PC-9 (cell line): ENCODE data around the gene MACROH2A2. TPM values are rescaled to one million over a fixed set of nuclear protein-coding genes. Genes with fewer than 3 reads are reported as not detected.

ENCODE experiments used
- BruUV-seq: library from RNA; stranded (reverse); fragments of 400-500 nt; replicated peaks from 2 replicates; lab custom pipeline; 2021; lab: Mats Ljungman, UMichigan
- CTCF ChIA-PET: fragments of 300-600 bp; sonication (Branson Sonifier 250); formaldehyde crosslinking; loops from one replicate; lab custom pipeline; 2022; ENCODE audit warnings: antibody characterized with exemption; lab: Charles Lee
- POLR2A ChIA-PET: fragments of 300-600 bp; sonication (Branson Sonifier 250); formaldehyde crosslinking; loops from one replicate; lab custom pipeline; 2022; ENCODE audit warnings: antibody characterized with exemption; ENCODE audit not compliant: unreplicated experiment; lab: Charles Lee
- DNase-seq, 2 experiments: peaks; one replicate each; pipeline versions ENCODE4 v3.0.0 to v3.0.0-alpha.2; 2015 to 2022; ENCODE audit warnings: mixed read lengths in 1 of 2
- H2AFZ ChIP-seq: fragments of 200-600 bp; sonication (generic); 2 replicates; pipeline ENCODE4 v1.8.1; 2017; ENCODE audit warnings: antibody characterized with exemption
- H3F3A ChIP-seq: fragments of 200-600 bp; sonication (generic); 2 replicates; pipeline ENCODE4 v1.8.1; 2017; ENCODE audit warnings: antibody characterized with exemption, mild to moderate bottlenecking, low read depth; ENCODE audit not compliant: insufficient read depth
- H3K27ac ChIP-seq: fragments of 200-600 bp; sonication (generic); 2 replicates; pipeline ENCODE4 v1.6.1; 2016; ENCODE audit warnings: mixed run types
- H3K27me3 ChIP-seq: fragments of 200-600 bp; sonication (generic); 2 replicates; pipeline ENCODE4 v1.6.1; 2016; ENCODE audit warnings: low read depth, mixed run types; ENCODE audit not compliant: insufficient read depth
- H3K36me3 ChIP-seq: fragments of 200-600 bp; sonication (generic); 2 replicates; pipeline ENCODE4 v1.6.1; 2016; ENCODE audit warnings: low read depth, mixed run types
- H3K4me1 ChIP-seq: fragments of 200-600 bp; sonication (generic); replicated peaks from 2 replicates; pipeline ENCODE4 v1.6.1; 2016; ENCODE audit warnings: mixed run types; ENCODE audit not compliant: insufficient read depth
- H3K4me2 ChIP-seq: fragments of 200-600 bp; sonication (generic); 2 replicates; pipeline ENCODE4 v1.6.1; 2017; ENCODE audit warnings: mixed run types
- H3K4me3 ChIP-seq: fragments of 200-600 bp; sonication (generic); 2 replicates; pipeline ENCODE4 v1.6.1; 2016; ENCODE audit warnings: mixed run types
- H3K79me2 ChIP-seq: fragments of 200-600 bp; sonication (generic); 2 replicates; pipeline ENCODE4 v1.6.1; 2017; ENCODE audit warnings: low read depth, mixed run types
- H3K9me2 ChIP-seq: fragments of 200-600 bp; sonication (generic); 2 replicates; pipeline ENCODE4 v1.8.1; 2017; ENCODE audit warnings: mild to moderate bottlenecking; ENCODE audit not compliant: insufficient read depth
- H3K9me3 ChIP-seq: fragments of 200-600 bp; sonication (generic); 2 replicates; pipeline ENCODE4 v1.8.1; 2016; ENCODE audit warnings: low read depth; ENCODE audit not compliant: insufficient read depth
- H4K20me1 ChIP-seq: fragments of 200-600 bp; sonication (generic); 2 replicates; pipeline ENCODE4 v1.8.1; 2017; ENCODE audit not compliant: insufficient read depth
- EZH2 ChIP-seq: fragments of 200-600 bp; sonication (generic); IDR thresholded peaks from 2 replicates; pipeline ENCODE4 v1.8.0; 2017; ENCODE audit warnings: antibody characterized with exemption, low read depth
- intact Hi-C: fragments of 100-400 bp; cut with micrococcal nuclease; formaldehyde crosslinking; loops from one replicate; pipeline ENCODE4 v1.10.0; 2022; ENCODE audit not compliant: unreplicated experiment
- total RNA-seq: library from RNA; stranded (reverse); gene quantifications from 2 replicates; pipeline ENCODE4 v1.2.3, GENCODE V29; 2021
- TF ChIP-seq, protein P1 (sequence below): fragments of 200-600 bp; sonication (generic); conservative IDR thresholded peaks from 2 replicates; pipeline ENCODE4 v1.6.1; 2017; ENCODE audit warnings: mixed run types, antibody characterized with exemption, mild to moderate bottlenecking, moderate library complexity

Gene MACROH2A2
- total RNA-seq, 1 experiment from 2014 or later, result not detected

DNA sequence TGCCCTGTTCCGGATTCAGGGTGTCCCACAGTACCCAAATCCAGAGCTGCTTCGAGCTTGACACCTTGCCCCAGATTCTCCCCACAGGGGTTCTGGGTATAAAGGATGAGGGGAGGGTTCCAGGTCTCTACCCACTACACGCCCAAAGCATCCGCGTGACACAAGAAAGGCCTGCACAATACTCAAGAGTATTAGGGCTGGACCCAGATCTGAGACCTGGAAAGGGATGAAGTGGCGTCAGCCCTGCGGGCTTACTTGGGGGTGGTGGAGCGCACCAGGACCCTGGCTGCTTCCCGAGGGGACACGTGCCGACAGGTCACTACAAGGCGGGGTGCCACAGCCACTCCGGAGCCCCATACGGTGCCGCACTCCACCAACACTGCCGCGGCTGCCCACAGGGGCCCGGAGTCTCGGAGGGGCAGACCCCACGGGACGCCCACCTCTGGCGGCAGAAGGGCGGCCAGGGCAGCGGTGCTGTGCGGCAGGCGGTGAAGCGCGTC is 92.6 kb downstream of the MACROH2A2 start:
- intact Hi-C loops, result loop anchor here (10.0 kb wide), 1 partner anchor 220 kb away; no protein-coding TSS in a partner anchor
- H3K79me2 ChIP-seq, result peaks cover 28% of the 10 kb centered on the region

DNA sequence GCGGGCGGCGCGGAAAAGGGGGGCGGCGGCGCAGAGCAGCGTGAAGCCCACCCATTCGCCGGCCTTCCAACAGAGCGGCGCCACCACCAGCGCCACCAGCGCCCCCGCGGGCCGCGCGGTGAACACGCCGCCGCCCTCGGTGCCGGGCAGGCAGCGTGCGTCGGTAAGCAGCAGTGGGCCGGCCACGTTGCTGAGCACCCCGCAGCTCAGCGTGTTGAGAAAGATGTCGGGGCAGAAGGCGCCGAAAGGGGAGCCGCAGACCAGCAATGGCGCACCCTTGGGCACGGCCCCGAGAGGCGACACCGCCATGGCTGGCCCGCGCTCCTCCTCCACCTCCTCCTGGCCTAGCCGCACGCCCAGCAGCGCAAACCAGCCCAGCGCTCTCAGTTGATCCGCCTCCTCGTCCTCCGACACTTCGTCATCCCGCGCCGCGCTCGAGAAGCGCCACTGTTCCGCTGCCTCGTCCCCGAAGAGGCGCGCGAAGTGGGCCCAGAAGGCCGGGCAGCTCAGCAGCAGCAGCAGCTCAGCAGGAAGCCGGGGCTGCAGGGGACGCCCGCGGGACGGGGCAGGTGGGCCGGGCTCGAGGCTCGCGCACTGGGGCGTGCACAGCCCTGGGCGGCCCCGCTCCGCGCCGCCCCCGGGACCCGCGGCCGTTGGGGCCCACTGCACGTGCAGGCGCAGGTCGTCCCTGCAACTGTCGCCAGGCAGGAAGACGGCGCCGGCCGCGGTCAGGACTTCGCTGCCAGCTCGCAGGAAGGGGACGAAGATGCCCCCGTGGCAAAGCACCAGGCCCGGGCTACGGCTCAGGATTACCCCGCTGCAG is 93.2 kb downstream of the MACROH2A2 start:
- DNase-seq, result peak; percentile 58 to 67
- no peaks in the 10 kb centered on the region for H3K9me2 ChIP-seq
- peak overlapping the region; percentile 70 for H3K27ac ChIP-seq
- BruUV-seq, result no TSS peak
- peaks cover 28% of the 10 kb centered on the region for H3K79me2 ChIP-seq
- TF ChIP-seq, protein P1, sequence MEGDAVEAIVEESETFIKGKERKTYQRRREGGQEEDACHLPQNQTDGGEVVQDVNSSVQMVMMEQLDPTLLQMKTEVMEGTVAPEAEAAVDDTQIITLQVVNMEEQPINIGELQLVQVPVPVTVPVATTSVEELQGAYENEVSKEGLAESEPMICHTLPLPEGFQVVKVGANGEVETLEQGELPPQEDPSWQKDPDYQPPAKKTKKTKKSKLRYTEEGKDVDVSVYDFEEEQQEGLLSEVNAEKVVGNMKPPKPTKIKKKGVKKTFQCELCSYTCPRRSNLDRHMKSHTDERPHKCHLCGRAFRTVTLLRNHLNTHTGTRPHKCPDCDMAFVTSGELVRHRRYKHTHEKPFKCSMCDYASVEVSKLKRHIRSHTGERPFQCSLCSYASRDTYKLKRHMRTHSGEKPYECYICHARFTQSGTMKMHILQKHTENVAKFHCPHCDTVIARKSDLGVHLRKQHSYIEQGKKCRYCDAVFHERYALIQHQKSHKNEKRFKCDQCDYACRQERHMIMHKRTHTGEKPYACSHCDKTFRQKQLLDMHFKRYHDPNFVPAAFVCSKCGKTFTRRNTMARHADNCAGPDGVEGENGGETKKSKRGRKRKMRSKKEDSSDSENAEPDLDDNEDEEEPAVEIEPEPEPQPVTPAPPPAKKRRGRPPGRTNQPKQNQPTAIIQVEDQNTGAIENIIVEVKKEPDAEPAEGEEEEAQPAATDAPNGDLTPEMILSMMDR, result peak; percentile 65; the same call in 1 of the 2 replicates
- no peak for TF ChIP-seq EZH2
- ChIA-PET POLR2A (interaction anchor here (0.5 to 2.1 kb wide), 19 partner anchors 9 to 1628 kb away, joined by 3 to 32 read pairs (median 4); partner anchors contain the start of gene SAR1A), CTCF (interaction anchor here (0.6 to 2.3 kb wide), 25 partner anchors 8 to 910 kb away, joined by 3 to 16 read pairs (median 5); partner anchors contain the start of gene SAR1A)
- peak overlapping the region; percentile 99 for H3K4me2 ChIP-seq
- H3K4me3 ChIP-seq, result peak overlapping the region; percentile 84
- H3K27me3 ChIP-seq, result no peaks in the 10 kb centered on the region
- peaks cover 15% of the 10 kb centered on the region for H3K4me1 ChIP-seq
- peaks cover 4% of the 10 kb centered on the region; the same call in 1 of the 2 replicates for H4K20me1 ChIP-seq
- intact Hi-C loops, result loop anchor here (1.0 to 10.0 kb wide), 3 partner anchors 15 to 219 kb away; partner anchors contain the start of gene SAR1A
- no peaks in the 10 kb centered on the region for H3K9me3 ChIP-seq
- H3K36me3 ChIP-seq, result peaks cover 5% of the 10 kb centered on the region; the same call in 1 of the 2 replicates
- peaks cover 31% of the 10 kb centered on the region for H3F3A ChIP-seq
- H2AFZ ChIP-seq, result peak overlapping the region; percentile 95

More for the DNA sequence above, 92.6 kb downstream of the MACROH2A2 start:
- Histone ChIP-seq H3K4me2 (peak overlapping the region; percentile 99), H3F3A (peaks cover 31% of the 10 kb centered on the region), H3K9me2 (no peaks in the 10 kb centered on the region), H3K9me3 (no peaks in the 10 kb centered on the region), H2AFZ (peak overlapping the region; percentile 95), H3K27ac (peak overlapping the region; percentile 70), H3K36me3 (peaks cover 5% of the 10 kb centered on the region; the same call in 1 of the 2 replicates), H3K4me1 (peaks cover 15% of the 10 kb centered on the region), H3K27me3 (no peaks in the 10 kb centered on the region), H3K4me3 (peak overlapping the region; percentile 84), H4K20me1 (no peaks in the 10 kb centered on the region; the same call in 1 of the 2 replicates)
- TF ChIP-seq, protein P1, result no peak
- no peak for TF ChIP-seq EZH2
- ChIA-PET CTCF (interaction anchor here (0.6 to 1.7 kb wide), 2 partner anchors 25 to 242 kb away, joined by 4 to 6 read pairs; partner anchors contain the start of gene SAR1A), POLR2A (no interaction called here)
- no TSS peak for BruUV-seq
- peak in 1 of 2 experiments; percentile 14 for DNase-seq
